ENCODE measurements around the gene MRPS18A. TPM values are rescaled to one million over a fixed set of nuclear protein-coding genes. Genes with fewer than 3 reads are reported as not detected.

MRPS18A gene
- total and polyA plus RNA-seq, 9 of the 15 experiments (the other 6 are each of a cell fraction or from before 2014, with no cell fraction given) = 87.5 to 243 (median 125) TPM

DNA sequence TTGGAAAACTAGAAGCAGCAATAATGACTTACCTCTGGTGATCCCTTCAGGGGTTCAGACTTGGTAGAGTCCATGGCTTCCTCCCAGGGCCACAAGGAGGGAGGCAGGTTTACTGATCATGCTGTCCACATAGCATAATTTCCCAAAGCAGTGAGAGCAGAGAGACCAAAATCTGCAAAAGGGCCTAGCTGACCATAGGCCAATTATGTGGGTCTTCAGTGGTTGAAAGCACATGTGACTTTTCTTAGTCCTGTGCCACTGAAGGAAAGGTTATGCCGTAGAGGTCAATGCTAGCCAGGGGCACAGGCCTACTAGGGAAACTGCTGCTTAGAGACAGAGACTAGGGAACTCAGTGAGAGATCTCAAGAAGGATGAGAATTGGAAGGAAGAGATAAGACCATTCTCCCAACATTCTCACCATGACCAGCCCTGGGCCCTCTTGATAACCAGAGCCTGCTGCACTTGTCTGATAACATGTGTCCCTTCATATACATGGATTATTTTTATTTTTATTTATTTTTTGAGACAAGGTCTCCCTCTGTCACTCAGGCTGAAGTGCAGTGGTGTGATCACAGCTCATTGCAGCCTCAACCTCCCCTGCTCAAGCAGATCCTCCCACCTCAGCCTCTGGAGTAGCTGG is 56.5 kb downstream of the MRPS18A start (continued):
- TF ChIP-seq, protein P1, sequence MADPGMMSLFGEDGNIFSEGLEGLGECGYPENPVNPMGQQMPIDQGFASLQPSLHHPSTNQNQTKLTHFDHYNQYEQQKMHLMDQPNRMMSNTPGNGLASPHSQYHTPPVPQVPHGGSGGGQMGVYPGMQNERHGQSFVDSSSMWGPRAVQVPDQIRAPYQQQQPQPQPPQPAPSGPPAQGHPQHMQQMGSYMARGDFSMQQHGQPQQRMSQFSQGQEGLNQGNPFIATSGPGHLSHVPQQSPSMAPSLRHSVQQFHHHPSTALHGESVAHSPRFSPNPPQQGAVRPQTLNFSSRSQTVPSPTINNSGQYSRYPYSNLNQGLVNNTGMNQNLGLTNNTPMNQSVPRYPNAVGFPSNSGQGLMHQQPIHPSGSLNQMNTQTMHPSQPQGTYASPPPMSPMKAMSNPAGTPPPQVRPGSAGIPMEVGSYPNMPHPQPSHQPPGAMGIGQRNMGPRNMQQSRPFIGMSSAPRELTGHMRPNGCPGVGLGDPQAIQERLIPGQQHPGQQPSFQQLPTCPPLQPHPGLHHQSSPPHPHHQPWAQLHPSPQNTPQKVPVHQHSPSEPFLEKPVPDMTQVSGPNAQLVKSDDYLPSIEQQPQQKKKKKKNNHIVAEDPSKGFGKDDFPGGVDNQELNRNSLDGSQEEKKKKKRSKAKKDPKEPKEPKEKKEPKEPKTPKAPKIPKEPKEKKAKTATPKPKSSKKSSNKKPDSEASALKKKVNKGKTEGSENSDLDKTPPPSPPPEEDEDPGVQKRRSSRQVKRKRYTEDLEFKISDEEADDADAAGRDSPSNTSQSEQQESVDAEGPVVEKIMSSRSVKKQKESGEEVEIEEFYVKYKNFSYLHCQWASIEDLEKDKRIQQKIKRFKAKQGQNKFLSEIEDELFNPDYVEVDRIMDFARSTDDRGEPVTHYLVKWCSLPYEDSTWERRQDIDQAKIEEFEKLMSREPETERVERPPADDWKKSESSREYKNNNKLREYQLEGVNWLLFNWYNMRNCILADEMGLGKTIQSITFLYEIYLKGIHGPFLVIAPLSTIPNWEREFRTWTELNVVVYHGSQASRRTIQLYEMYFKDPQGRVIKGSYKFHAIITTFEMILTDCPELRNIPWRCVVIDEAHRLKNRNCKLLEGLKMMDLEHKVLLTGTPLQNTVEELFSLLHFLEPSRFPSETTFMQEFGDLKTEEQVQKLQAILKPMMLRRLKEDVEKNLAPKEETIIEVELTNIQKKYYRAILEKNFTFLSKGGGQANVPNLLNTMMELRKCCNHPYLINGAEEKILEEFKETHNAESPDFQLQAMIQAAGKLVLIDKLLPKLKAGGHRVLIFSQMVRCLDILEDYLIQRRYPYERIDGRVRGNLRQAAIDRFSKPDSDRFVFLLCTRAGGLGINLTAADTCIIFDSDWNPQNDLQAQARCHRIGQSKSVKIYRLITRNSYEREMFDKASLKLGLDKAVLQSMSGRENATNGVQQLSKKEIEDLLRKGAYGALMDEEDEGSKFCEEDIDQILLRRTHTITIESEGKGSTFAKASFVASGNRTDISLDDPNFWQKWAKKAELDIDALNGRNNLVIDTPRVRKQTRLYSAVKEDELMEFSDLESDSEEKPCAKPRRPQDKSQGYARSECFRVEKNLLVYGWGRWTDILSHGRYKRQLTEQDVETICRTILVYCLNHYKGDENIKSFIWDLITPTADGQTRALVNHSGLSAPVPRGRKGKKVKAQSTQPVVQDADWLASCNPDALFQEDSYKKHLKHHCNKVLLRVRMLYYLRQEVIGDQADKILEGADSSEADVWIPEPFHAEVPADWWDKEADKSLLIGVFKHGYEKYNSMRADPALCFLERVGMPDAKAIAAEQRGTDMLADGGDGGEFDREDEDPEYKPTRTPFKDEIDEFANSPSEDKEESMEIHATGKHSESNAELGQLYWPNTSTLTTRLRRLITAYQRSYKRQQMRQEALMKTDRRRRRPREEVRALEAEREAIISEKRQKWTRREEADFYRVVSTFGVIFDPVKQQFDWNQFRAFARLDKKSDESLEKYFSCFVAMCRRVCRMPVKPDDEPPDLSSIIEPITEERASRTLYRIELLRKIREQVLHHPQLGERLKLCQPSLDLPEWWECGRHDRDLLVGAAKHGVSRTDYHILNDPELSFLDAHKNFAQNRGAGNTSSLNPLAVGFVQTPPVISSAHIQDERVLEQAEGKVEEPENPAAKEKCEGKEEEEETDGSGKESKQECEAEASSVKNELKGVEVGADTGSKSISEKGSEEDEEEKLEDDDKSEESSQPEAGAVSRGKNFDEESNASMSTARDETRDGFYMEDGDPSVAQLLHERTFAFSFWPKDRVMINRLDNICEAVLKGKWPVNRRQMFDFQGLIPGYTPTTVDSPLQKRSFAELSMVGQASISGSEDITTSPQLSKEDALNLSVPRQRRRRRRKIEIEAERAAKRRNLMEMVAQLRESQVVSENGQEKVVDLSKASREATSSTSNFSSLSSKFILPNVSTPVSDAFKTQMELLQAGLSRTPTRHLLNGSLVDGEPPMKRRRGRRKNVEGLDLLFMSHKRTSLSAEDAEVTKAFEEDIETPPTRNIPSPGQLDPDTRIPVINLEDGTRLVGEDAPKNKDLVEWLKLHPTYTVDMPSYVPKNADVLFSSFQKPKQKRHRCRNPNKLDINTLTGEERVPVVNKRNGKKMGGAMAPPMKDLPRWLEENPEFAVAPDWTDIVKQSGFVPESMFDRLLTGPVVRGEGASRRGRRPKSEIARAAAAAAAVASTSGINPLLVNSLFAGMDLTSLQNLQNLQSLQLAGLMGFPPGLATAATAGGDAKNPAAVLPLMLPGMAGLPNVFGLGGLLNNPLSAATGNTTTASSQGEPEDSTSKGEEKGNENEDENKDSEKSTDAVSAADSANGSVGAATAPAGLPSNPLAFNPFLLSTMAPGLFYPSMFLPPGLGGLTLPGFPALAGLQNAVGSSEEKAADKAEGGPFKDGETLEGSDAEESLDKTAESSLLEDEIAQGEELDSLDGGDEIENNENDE (IDR thresholded peaks at IDR 0.05; ENCODE audit: low read depth, low read length) = no peak
- TF ChIP-seq ZNF24 (IDR thresholded peaks at IDR 0.05) (peak; percentile 72; the same call in 1 of the 2 replicates), NEUROD1 (IDR thresholded peaks at IDR 0.05; ENCODE audit: borderline replicate concordance, low read depth, low read length, partially characterized antibody) (peak; percentile 96), FOXK1 (CRISPR knock-in tag; IDR thresholded peaks at IDR 0.05; ENCODE audit: borderline replicate concordance) (0 out of 2 replicates have a peak, but pooled peaks have one; percentile 50), ZNF347 (CRISPR knock-in tag; IDR thresholded peaks at IDR 0.05; ENCODE audit: low read depth) (no peak), DNMT1 (IDR thresholded peaks at IDR 0.05) (no peak; the same call in 1 of the 2 replicates), NR2C1 (IDR thresholded peaks at IDR 0.05) (no peak), NR2C1 (tag; IDR thresholded peaks at IDR 0.05) (peak; percentile 86), ZNF224 (CRISPR knock-in tag; IDR thresholded peaks at IDR 0.05) (no peak), ARHGAP35 (IDR thresholded peaks at IDR 0.05; ENCODE audit: partially characterized antibody) (no peak), SIX5 (IDR thresholded peaks at IDR 0.05; ENCODE audit: borderline replicate concordance in 1 of 2, insufficient read depth in 1 of 2, low read depth in 1 of 2, low read length in 2 of 2) (no peak), MEF2D (tag; conservative IDR thresholded peaks at IDR 0.05; ENCODE audit: low read depth) (peak; percentile 71; the same call in 1 of the 2 replicates)
- TF ChIP-seq, protein P2, sequence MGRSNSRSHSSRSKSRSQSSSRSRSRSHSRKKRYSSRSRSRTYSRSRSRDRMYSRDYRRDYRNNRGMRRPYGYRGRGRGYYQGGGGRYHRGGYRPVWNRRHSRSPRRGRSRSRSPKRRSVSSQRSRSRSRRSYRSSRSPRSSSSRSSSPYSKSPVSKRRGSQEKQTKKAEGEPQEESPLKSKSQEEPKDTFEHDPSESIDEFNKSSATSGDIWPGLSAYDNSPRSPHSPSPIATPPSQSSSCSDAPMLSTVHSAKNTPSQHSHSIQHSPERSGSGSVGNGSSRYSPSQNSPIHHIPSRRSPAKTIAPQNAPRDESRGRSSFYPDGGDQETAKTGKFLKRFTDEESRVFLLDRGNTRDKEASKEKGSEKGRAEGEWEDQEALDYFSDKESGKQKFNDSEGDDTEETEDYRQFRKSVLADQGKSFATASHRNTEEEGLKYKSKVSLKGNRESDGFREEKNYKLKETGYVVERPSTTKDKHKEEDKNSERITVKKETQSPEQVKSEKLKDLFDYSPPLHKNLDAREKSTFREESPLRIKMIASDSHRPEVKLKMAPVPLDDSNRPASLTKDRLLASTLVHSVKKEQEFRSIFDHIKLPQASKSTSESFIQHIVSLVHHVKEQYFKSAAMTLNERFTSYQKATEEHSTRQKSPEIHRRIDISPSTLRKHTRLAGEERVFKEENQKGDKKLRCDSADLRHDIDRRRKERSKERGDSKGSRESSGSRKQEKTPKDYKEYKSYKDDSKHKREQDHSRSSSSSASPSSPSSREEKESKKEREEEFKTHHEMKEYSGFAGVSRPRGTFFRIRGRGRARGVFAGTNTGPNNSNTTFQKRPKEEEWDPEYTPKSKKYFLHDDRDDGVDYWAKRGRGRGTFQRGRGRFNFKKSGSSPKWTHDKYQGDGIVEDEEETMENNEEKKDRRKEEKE (IDR thresholded peaks at IDR 0.05; ENCODE audit: borderline replicate concordance in 1 of 2, control insufficient read depth in 1 of 2, low read depth in 2 of 2, low read length in 1 of 2) = peak in 1 of 2 experiments; percentile 75; a peak in 1 of 4 replicates
